ACC112 (cell line): ENCODE data around the gene DUSP2.
A peak's percentile ranks its signal among the peaks of the same experiment; 100 is the strongest.
"Not testable (repeated sequence)": the region's sequence is repeated elsewhere in the genome, so short reads cannot be mapped to it uniquely, and the experiment has no call there.

Experiments used
- H2AFZ ChIP-seq: fragments of 200-600 bp; sonication (generic); one replicate; pipeline ENCODE4 v1.6.0; 2017; ENCODE audit warnings: antibody characterized with exemption, low read length; ENCODE audit not compliant: unreplicated experiment
- H3K27ac ChIP-seq: fragments of 200-600 bp; sonication (generic); 2 replicates; pipeline ENCODE4 v1.5.1; 2014; ENCODE audit warnings: low read depth, mild to moderate bottlenecking, antibody characterized with exemption, low read length, moderate library complexity
- H3K27me3 ChIP-seq: fragments of 200-600 bp; sonication (generic); 2 replicates; pipeline ENCODE4 v1.6.1; 2014; ENCODE audit warnings: mild to moderate bottlenecking, antibody characterized with exemption, low read length, moderate library complexity, mixed read lengths; ENCODE audit not compliant: insufficient read depth
- H3K36me3 ChIP-seq: fragments of 200-600 bp; sonication (generic); 2 replicates; pipeline ENCODE4 v1.6.1; 2016; ENCODE audit warnings: mild to moderate bottlenecking, antibody characterized with exemption, low read length, moderate library complexity, mixed read lengths; ENCODE audit not compliant: insufficient read depth
- H3K4me1 ChIP-seq: fragments of 200-600 bp; sonication (generic); one replicate; pipeline ENCODE4 v1.6.1; 2016; ENCODE audit warnings: low read length, mixed read lengths; ENCODE audit not compliant: insufficient read depth, unreplicated experiment, control insufficient read depth
- H3K4me3 ChIP-seq: fragments of 200-600 bp; sonication (generic); 2 replicates; pipeline ENCODE4 v1.5.1; 2014; ENCODE audit warnings: mild to moderate bottlenecking, low read depth, low read length
- H3K79me2 ChIP-seq: fragments of 200-600 bp; sonication (generic); one replicate; pipeline ENCODE4 v1.6.0; 2016; ENCODE audit warnings: low read length; ENCODE audit not compliant: control insufficient read depth, unreplicated experiment, insufficient read depth

DUSP2 gene

GRCh38 chr2:96145848-96146152, 560 bp upstream of the DUSP2 start:
- no peak overlapping the region for H2AFZ ChIP-seq
- H3K27me3 ChIP-seq, result no peaks in the 10 kb centered on the region
- no peak overlapping the region for H3K27ac ChIP-seq
- no peaks in the 10 kb centered on the region for H3K79me2 ChIP-seq
- H3K4me3 ChIP-seq, result peak overlapping the region; percentile 88
- H3K36me3 ChIP-seq, result no peaks in the 10 kb centered on the region
- H3K4me1 ChIP-seq, result peaks cover 19% of the 10 kb centered on the region

- Histone ChIP-seq H3K36me3 (no peaks in the 10 kb centered on the region), H2AFZ (peak overlapping the region; percentile 74), H3K27ac (no peak overlapping the region), H3K79me2 (no peaks in the 10 kb centered on the region), H3K27me3 (no peaks in the 10 kb centered on the region), H3K4me3 (peak overlapping the region; percentile 88), H3K4me1 (peaks cover 19% of the 10 kb centered on the region)
Observed at GRCh38 chr2:96144481-96145035, 682 bp downstream of the DUSP2 start.

DNA sequence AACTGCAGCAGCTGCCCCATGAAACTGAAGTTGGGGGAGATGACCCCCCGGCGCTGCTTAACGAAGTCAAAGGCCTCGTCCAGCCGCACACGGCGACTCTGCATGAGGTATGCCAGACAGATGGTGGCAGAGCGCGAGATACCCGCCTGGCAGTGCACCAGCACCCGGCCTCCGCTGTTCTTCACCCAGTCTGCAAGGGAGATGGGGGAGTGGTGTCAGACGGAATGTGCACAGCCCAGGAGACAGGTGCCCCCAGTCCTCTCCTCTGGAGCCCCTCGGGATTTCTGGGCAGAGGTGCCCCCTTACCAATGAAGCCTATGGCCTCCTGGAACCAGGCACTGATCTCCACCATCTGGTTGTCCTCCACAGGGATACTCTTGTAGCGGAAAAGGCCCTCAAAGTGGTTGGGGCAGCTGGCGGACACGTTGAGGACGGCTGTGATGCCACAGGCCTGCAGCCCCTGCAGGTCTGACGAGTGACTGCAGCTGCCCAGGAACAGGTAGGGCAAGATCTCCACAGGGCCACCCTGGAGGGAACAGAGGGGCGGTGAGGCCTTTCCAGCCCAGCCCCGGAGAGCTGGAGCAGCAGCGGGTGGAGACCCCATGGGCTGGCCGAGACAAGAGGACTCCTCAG, 1.3 kb downstream of the DUSP2 start:
- H2AFZ ChIP-seq, result no peak overlapping the region
- no peaks in the 10 kb centered on the region for H3K36me3 ChIP-seq
- peaks cover 19% of the 10 kb centered on the region for H3K4me1 ChIP-seq
- no peaks in the 10 kb centered on the region for H3K27me3 ChIP-seq
- no peaks in the 10 kb centered on the region for H3K79me2 ChIP-seq
- no peak overlapping the region for H3K27ac ChIP-seq
- peak overlapping the region; percentile 88 for H3K4me3 ChIP-seq

DNA sequence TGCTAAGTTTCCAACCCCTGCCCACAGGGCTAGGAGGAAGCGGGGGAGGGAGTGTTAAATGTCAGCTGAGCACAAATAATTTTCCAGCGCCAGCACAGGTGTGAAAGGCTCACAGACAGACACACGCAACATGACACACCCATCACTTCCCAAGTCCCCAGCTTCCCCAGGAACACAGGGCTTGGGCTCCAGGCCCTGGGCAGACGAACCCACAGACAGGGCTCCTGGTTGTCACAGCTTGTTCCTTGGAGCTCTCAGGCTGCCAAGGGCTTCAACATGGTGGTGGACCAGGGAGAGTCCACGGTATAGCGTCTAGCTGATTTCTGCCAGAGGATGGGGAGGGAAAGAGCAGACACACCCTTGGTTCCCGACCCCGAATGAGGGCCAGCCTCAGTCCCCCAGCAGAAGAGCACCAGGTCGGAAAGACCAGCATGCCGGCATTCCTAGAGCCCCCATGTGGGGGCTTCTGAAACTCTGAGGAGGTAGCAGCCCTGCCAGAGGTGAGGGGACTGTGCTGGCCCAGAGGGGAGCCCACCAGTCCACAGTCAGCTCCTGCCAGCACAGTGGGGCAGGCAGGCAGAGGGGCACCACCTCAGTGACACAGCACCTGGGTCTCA, 1.9 kb downstream of the DUSP2 start:
- peaks cover 14% of the 10 kb centered on the region for H3K4me1 ChIP-seq
- no peak overlapping the region for H3K27ac ChIP-seq
- no peaks in the 10 kb centered on the region for H3K36me3 ChIP-seq
- H2AFZ ChIP-seq, result no peak overlapping the region
- no peaks in the 10 kb centered on the region for H3K79me2 ChIP-seq
- H3K4me3 ChIP-seq, result no peak overlapping the region
- no peaks in the 10 kb centered on the region for H3K27me3 ChIP-seq

GRCh38 chr2:96142217-96143113, 2.8 kb downstream of the DUSP2 start:
- Histone ChIP-seq H3K4me3 (no peak overlapping the region), H3K27me3 (no peaks in the 10 kb centered on the region; the same call in 1 of the 2 replicates), H3K27ac (no peak overlapping the region)

DNA sequence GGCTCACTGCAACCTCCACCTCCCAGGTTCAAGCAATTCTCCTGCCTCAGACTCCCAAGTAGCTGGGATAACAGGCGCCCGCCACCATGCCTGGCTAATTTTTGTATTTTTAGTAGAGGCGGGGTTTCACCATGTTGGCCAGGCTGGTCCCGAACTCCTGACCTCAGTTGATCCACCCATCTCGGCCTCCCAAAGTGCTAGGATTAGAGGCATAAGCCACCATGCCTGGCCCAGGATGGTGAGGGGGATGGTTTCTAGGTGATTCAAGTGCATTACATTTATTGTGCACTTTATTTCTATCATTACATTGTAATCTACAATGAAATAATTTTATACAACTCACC, 3.6 kb downstream of the DUSP2 start:
- H3K4me3 ChIP-seq, H3K79me2 ChIP-seq, H2AFZ ChIP-seq, H3K36me3 ChIP-seq, H3K27me3 ChIP-seq, H3K27ac ChIP-seq, H3K4me1 ChIP-seq: not testable (repeated sequence)

More at GRCh38 chr2:96142217-96143113, 2.8 kb downstream of the DUSP2 start:
- no peaks in the 10 kb centered on the region for H3K79me2 ChIP-seq
- no peaks in the 10 kb centered on the region for H3K36me3 ChIP-seq
- H3K4me1 ChIP-seq, result peaks cover 8% of the 10 kb centered on the region
- no peak overlapping the region for H2AFZ ChIP-seq

GRCh38 chr2:96140941-96141623, 4.2 kb downstream of the DUSP2 start:
- no peak overlapping the region for H3K4me3 ChIP-seq
- H2AFZ ChIP-seq, result no peak overlapping the region
- H3K27me3 ChIP-seq, result peaks cover 4% of the 10 kb centered on the region
- H3K27ac ChIP-seq, result no peak overlapping the region
- no peaks in the 10 kb centered on the region for H3K36me3 ChIP-seq
- H3K4me1 ChIP-seq, result peaks cover 8% of the 10 kb centered on the region
- no peaks in the 10 kb centered on the region for H3K79me2 ChIP-seq

GRCh38 chr2:96139181-96139758, 6.0 kb downstream of the DUSP2 start:
- Histone ChIP-seq H3K4me3 (no peak overlapping the region), H2AFZ (no peak overlapping the region), H3K36me3 (no peaks in the 10 kb centered on the region), H3K79me2 (no peaks in the 10 kb centered on the region), H3K4me1 (peaks cover 5% of the 10 kb centered on the region), H3K27ac (no peak overlapping the region), H3K27me3 (peaks cover 19% of the 10 kb centered on the region)

GRCh38 chr2:96138179-96139145, 6.8 kb downstream of the DUSP2 start, which contains the start of gene ASTL:
TSS of gene ASTL (minus strand) at chr2:96138502. CDS start at chr2:96138436, 66 bp downstream.
- Histone ChIP-seq H3K4me1 (no peaks in the 10 kb centered on the region), H2AFZ (no peak within 1 kb of the TSS), H3K27me3 (peaks cover 27% of the 10 kb centered on the region), H3K27ac (no peak within 1 kb of the TSS), H3K36me3 (no peaks in the 10 kb centered on the region), H3K4me3 (no peak within 1 kb of the TSS), H3K79me2 (no peaks in the 10 kb centered on the region)
